CD4-positive, alpha-beta memory T cell (primary cell): ENCODE measurements around the gene PADI1. TPM values are rescaled to one million over a fixed set of nuclear protein-coding genes. Genes with fewer than 3 reads are reported as not detected.

Source experiments
- CTCF ChIA-PET: fragments of 350-600 bp; sonication (Branson Sonifier 250); formaldehyde crosslinking; loops from one replicate; lab custom pipeline; 2021; ENCODE audit warnings: inconsistent platforms; ENCODE audit not compliant: partially characterized antibody; lab: Charles Lee
- POLR2A ChIA-PET: fragments of 350-600 bp; sonication (Branson Sonifier 250); formaldehyde crosslinking; loops from one replicate; lab custom pipeline; 2021; ENCODE audit not compliant: partially characterized antibody; lab: Charles Lee
- DNase-seq, 5 donors: peaks; one replicate each; pipeline versions ENCODE4 v3.0.0 to v3.0.0-alpha.2; 2020 to 2022; ENCODE audit warnings: mixed read lengths in 1 of 5
- H3K27ac ChIP-seq: one replicate; pipeline ENCODE4 v1.7.0; 2013; ENCODE audit warnings: low read depth, low read length
- H3K27me3 ChIP-seq: 2 replicates; pipeline ENCODE4 v1.7.0; 2013; ENCODE audit warnings: mild to moderate bottlenecking, low read length, moderate library complexity; ENCODE audit not compliant: insufficient read depth
- H3K36me3 ChIP-seq: 2 replicates; pipeline ENCODE4 v1.7.0; 2013; ENCODE audit warnings: mild to moderate bottlenecking, low read length, moderate library complexity; ENCODE audit not compliant: insufficient read depth
- H3K4me1 ChIP-seq: 2 replicates; pipeline ENCODE4 v1.7.0; 2013; ENCODE audit warnings: mild to moderate bottlenecking, low read length, moderate library complexity; ENCODE audit not compliant: insufficient read depth
- H3K4me3 ChIP-seq, 2 donors: one replicate each; pipeline ENCODE4 v1.7.0; 2013; ENCODE audit warnings: low read length in 2 of 2, mild to moderate bottlenecking in 1 of 2
- H3K9me3 ChIP-seq, 2 donors: one replicate each; pipeline ENCODE4 v1.7.0; 2013; ENCODE audit warnings: low read length in 2 of 2, control low read depth in 1 of 2; ENCODE audit not compliant: control insufficient read depth in 1 of 2
- H3K27ac Mint-ChIP-seq, 7 donors: one replicate each; pipeline ENCODE4 v1.8.0; 2020 to 2021; ENCODE audit warnings: mixed read lengths in 7 of 7, mild to moderate bottlenecking in 6 of 7, inconsistent platforms in 3 of 7, moderate library complexity in 3 of 7
- H3K27me3 Mint-ChIP-seq, 2 donors: one replicate each; pipeline ENCODE4 v1.8.0; 2020 to 2021; ENCODE audit warnings: mixed read lengths in 2 of 2
- H3K36me3 Mint-ChIP-seq, 2 donors: one replicate each; pipeline ENCODE4 v1.8.0; 2020 to 2021; ENCODE audit warnings: mixed read lengths in 2 of 2, inconsistent platforms in 1 of 2, mild to moderate bottlenecking in 1 of 2
- H3K4me1 Mint-ChIP-seq, 4 donors: one replicate each; pipeline ENCODE4 v1.8.0; 2020 to 2021; ENCODE audit warnings: mixed read lengths in 4 of 4, mild to moderate bottlenecking in 1 of 4
- H3K4me3 Mint-ChIP-seq, 8 donors: one replicate each; pipeline ENCODE4 v1.8.0; 2020 to 2021; ENCODE audit warnings: mixed read lengths in 8 of 8, mild to moderate bottlenecking in 7 of 8, moderate library complexity in 6 of 8, inconsistent platforms in 3 of 8
- H3K9me3 Mint-ChIP-seq, 8 donors: one replicate each; pipeline ENCODE4 v1.8.0; 2020 to 2021; ENCODE audit warnings: mixed read lengths in 8 of 8, mild to moderate bottlenecking in 5 of 8, inconsistent platforms in 3 of 8, moderate library complexity in 1 of 8
- intact Hi-C: fragments of 100-400 bp; cut with micrococcal nuclease; formaldehyde crosslinking; loops from one replicate; pipeline ENCODE4 v1.15.1; 2023
- polyA plus RNA-seq, 2 donors: library from polyadenylated mRNA; unstranded; fragments of 300-500 nt; fragmentation: Illumina TruSeq; gene quantifications; one replicate each; pipeline ENCODE4 v1.2.3, GENCODE V29; 2021
- total RNA-seq, 2 experiments: library from RNA; stranded (reverse); gene quantifications; one replicate each; pipeline ENCODE4 v1.2.3, GENCODE V29; 2021

PADI1 gene
- total and polyA plus RNA-seq, 4 experiments from 2014 or later = not detected

- Mint-ChIP-seq H3K9me3 (peaks cover 3 to 13% (median 8%) of the 10 kb centered on the region in 8 donors), H3K36me3 (peaks cover 0 to 3% of the 10 kb centered on the region in 2 donors), H3K27ac (no peak overlapping the region), H3K4me1 (peaks cover 0 to 31% (median 12%) of the 10 kb centered on the region in 4 donors), H3K27me3 (peaks cover 0 to 3% of the 10 kb centered on the region in 2 donors), H3K4me3 (no peak overlapping the region)
- no peak overlapping the region for H3K4me3 ChIP-seq
- H3K36me3 ChIP-seq = no peaks in the 10 kb centered on the region
- no peaks in the 10 kb centered on the region for H3K27me3 ChIP-seq
- H3K9me3 ChIP-seq = no peaks in the 10 kb centered on the region
- ChIA-PET POLR2A (no interaction called here), CTCF (no interaction called here)
- intact Hi-C loops = no loop called here
- no peak for DNase-seq
- no peaks in the 10 kb centered on the region for H3K4me1 ChIP-seq
- no peak overlapping the region for H3K27ac ChIP-seq
Measured at GRCh38 chr1:17189632-17189990, 15.3 kb upstream of the PADI1 start.

- Histone ChIP-seq H3K36me3 (no peaks in the 10 kb centered on the region), H3K27ac (no peak overlapping the region), H3K27me3 (no peaks in the 10 kb centered on the region), H3K4me3 (no peak overlapping the region), H3K4me1 (no peaks in the 10 kb centered on the region), H3K9me3 (no peaks in the 10 kb centered on the region)
- intact Hi-C loops = no loop called here
- Mint-ChIP-seq H3K4me3 (no peak overlapping the region), H3K36me3 (peaks cover 0 to 3% of the 10 kb centered on the region in 2 donors), H3K27me3 (peaks cover 0 to 3% of the 10 kb centered on the region in 2 donors), H3K4me1 (peaks cover 0 to 30% (median 12%) of the 10 kb centered on the region in 4 donors), H3K9me3 (peaks cover 3 to 13% (median 8%) of the 10 kb centered on the region in 8 donors), H3K27ac (peak overlapping the region in 1 of 7 donors; percentile 70)
- DNase-seq = no peak
- POLR2A ChIA-PET = no interaction called here
- CTCF ChIA-PET = no interaction called here
Measured at GRCh38 chr1:17190010-17190995, 14.6 kb upstream of the PADI1 start.

DNA sequence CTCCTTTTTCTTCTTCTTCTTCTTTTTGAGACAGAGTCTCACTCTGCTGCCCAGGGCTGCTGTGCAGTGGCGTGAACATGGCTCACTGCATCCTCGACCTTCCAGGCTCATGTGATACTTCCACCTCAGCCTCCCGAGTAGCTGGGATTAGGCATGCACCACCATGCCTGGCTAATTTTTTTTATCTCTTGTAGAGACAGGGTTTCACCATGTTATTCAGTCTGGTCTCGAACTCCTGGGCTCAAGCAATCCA lies 13.0 kb upstream of the PADI1 start:
- Mint-ChIP-seq H3K9me3 (peaks cover 3 to 13% (median 8%) of the 10 kb centered on the region in 8 donors), H3K4me3 (no peak overlapping the region), H3K27me3 (peaks cover 0 to 3% of the 10 kb centered on the region in 2 donors), H3K4me1 (peaks cover 0 to 13% (median 1%) of the 10 kb centered on the region in 4 donors), H3K36me3 (peaks cover 0 to 3% of the 10 kb centered on the region in 2 donors), H3K27ac (no peak overlapping the region)
- CTCF ChIA-PET = no interaction called here
- H3K36me3 ChIP-seq = no peaks in the 10 kb centered on the region
- H3K27me3 ChIP-seq = no peaks in the 10 kb centered on the region
- no peak overlapping the region for H3K27ac ChIP-seq
- DNase-seq = no peak
- no peak overlapping the region for H3K4me3 ChIP-seq
- no peaks in the 10 kb centered on the region for H3K4me1 ChIP-seq
- H3K9me3 ChIP-seq = no peaks in the 10 kb centered on the region
- intact Hi-C loops = no loop called here
- POLR2A ChIA-PET = no interaction called here

- no peaks in the 10 kb centered on the region for H3K9me3 ChIP-seq
- peaks cover 3 to 13% (median 8%) of the 10 kb centered on the region in 8 donors for H3K9me3 Mint-ChIP-seq
- H3K4me1 Mint-ChIP-seq = peaks cover 0 to 10% (median under 1%) of the 10 kb centered on the region in 4 donors
- H3K27me3 Mint-ChIP-seq = peaks cover 0 to 3% of the 10 kb centered on the region in 2 donors
- peak overlapping the region in 1 of 7 donors; percentile 27 for H3K27ac Mint-ChIP-seq
- H3K27me3 ChIP-seq = no peaks in the 10 kb centered on the region
- peaks cover 0 to 3% of the 10 kb centered on the region in 2 donors for H3K36me3 Mint-ChIP-seq
- no peak for DNase-seq
- no peak overlapping the region for H3K27ac ChIP-seq
- POLR2A ChIA-PET = no interaction called here
- no peaks in the 10 kb centered on the region for H3K36me3 ChIP-seq
- no peak overlapping the region for H3K4me3 Mint-ChIP-seq
- CTCF ChIA-PET = no interaction called here
- H3K4me1 ChIP-seq = no peaks in the 10 kb centered on the region
- no peak overlapping the region for H3K4me3 ChIP-seq
- intact Hi-C loops = no loop called here
Measured at GRCh38 chr1:17192394-17193221, 12.3 kb upstream of the PADI1 start.

GRCh38 chr1:17193222-17194132 lies 11.5 kb upstream of the PADI1 start:
- Histone ChIP-seq H3K4me3 (no peak overlapping the region), H3K36me3 (no peaks in the 10 kb centered on the region), H3K4me1 (no peaks in the 10 kb centered on the region), H3K9me3 (no peaks in the 10 kb centered on the region), H3K27ac (no peak overlapping the region), H3K27me3 (no peaks in the 10 kb centered on the region)
- peak overlapping the region in 1 of 7 donors; percentile 27 for H3K27ac Mint-ChIP-seq
- POLR2A ChIA-PET = no interaction called here
- CTCF ChIA-PET = no interaction called here
- H3K9me3 Mint-ChIP-seq = peaks cover under 1 to 8% (median 4%) of the 10 kb centered on the region in 8 donors
- H3K4me1 Mint-ChIP-seq = peaks cover 0 to 10% (median under 1%) of the 10 kb centered on the region in 4 donors
- no peak for DNase-seq
- no peak overlapping the region for H3K4me3 Mint-ChIP-seq
- intact Hi-C loops = no loop called here
- H3K27me3 Mint-ChIP-seq = peaks cover 0 to 3% of the 10 kb centered on the region in 2 donors
- peaks cover 0 to 3% of the 10 kb centered on the region in 2 donors for H3K36me3 Mint-ChIP-seq

- H3K4me3 Mint-ChIP-seq = no peak overlapping the region
- H3K27me3 ChIP-seq = no peaks in the 10 kb centered on the region
- H3K27ac ChIP-seq = no peak overlapping the region
- ChIA-PET CTCF (no interaction called here), POLR2A (no interaction called here)
- no peak overlapping the region for H3K4me3 ChIP-seq
- peaks cover 0 to 10% (median under 1%) of the 10 kb centered on the region in 4 donors for H3K4me1 Mint-ChIP-seq
- DNase-seq = no peak
- no peaks in the 10 kb centered on the region for H3K9me3 ChIP-seq
- peaks cover 0 to 3% of the 10 kb centered on the region in 2 donors for H3K36me3 Mint-ChIP-seq
- H3K4me1 ChIP-seq = no peaks in the 10 kb centered on the region
- H3K27ac Mint-ChIP-seq = no peak overlapping the region
- peaks cover 0 to 2% (median 0%) of the 10 kb centered on the region in 8 donors for H3K9me3 Mint-ChIP-seq
- H3K27me3 Mint-ChIP-seq = peaks cover 0 to 3% of the 10 kb centered on the region in 2 donors
- intact Hi-C loops = no loop called here
- H3K36me3 ChIP-seq = no peaks in the 10 kb centered on the region
Measured at GRCh38 chr1:17194133-17194475, 10.8 kb upstream of the PADI1 start.
